ENCODE measurements around the gene ARMCX5. TPM values are rescaled to one million over a fixed set of nuclear protein-coding genes. Genes with fewer than 3 reads are reported as not detected.

ARMCX5 gene
- polyA plus RNA-seq, 3 donors, result 5.2 to 10.6 (median 5.4) TPM

DNA sequence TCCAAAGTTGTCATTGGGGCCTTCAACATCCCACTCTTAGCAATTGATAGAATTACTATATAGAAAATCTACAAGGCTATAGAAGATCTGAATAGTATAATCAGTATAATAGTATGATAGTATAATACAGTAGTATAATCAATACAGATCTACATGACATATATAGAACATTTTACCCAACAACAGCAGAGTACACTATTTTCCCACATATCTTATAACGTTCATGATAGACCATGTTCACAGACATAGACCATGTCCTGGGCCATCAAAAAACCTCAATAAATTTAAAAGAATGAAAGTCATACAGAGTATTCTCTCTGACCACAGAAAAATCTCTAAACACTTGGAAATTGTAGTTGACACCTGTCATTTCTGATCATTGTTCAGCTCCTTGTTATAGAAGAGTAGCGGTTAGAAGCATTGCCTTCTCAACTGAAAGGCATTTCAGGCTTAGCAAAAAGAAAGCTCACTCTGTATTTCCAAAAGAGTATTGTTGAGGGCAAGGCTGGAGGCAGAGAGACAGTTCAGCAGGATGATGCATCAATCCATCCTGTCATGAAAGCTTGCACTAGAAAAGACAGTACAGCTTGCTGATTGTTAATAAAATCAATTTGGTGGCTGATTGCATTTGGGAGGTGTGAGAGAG is 38.8 kb upstream of the ARMCX5 start:
- H3K9ac ChIP-seq (ENCODE audit: insufficient read depth, low read length, poor library complexity, severe bottlenecking), result no peak overlapping the region
- no peak for TF ChIP-seq CTCF (IDR thresholded peaks at IDR 0.05)
- peaks cover 0 to 2% (median 0%) of the 10 kb centered on the region in 7 donors for H3K9me3 Mint-ChIP-seq
- H3K9me3 ChIP-seq (replicated peaks in 1 of 2; ENCODE audit: control insufficient read depth in 1 of 2, insufficient read depth in 1 of 2, low read length in 2 of 2), result no peaks in the 10 kb centered on the region
- no peaks in the 10 kb centered on the region for H3K36me3 ChIP-seq (replicated peaks in 1 of 2; ENCODE audit: control insufficient read depth in 1 of 2, insufficient read depth in 2 of 2, low read length in 2 of 2)
- no peaks in the 10 kb centered on the region for H4K20me1 ChIP-seq (ENCODE audit: insufficient read depth, low read length)
- no peak overlapping the region for H3K27ac ChIP-seq (ENCODE audit: low read depth in 1 of 2, low read length in 2 of 2)
- no peaks in the 10 kb centered on the region for H3K4me1 Mint-ChIP-seq
- H3K27ac Mint-ChIP-seq, result peak overlapping the region in 1 of 7 donors; percentile 19
- no peaks in the 10 kb centered on the region for H3K79me2 ChIP-seq (ENCODE audit: insufficient read depth, low read length)
- H3K36me3 Mint-ChIP-seq, result no peaks in the 10 kb centered on the region
- no peak overlapping the region for H3K4me3 Mint-ChIP-seq
- no CpG with 5 or more reads among the region's 2 CpGs for WGBS (ENCODE audit: insufficient coverage)
- no peak for DNase-seq
- H3K4me3 ChIP-seq (replicated peaks in 1 of 3; ENCODE audit: low read depth in 2 of 3, low read length in 3 of 3), result no peak overlapping the region
- intact Hi-C loops (cut with micrococcal nuclease), result no loop called here
- peaks cover 3 to 8% (median 4%) of the 10 kb centered on the region in 3 donors for H3K27me3 Mint-ChIP-seq (ENCODE audit: low read depth in 3 of 3)
- H3K4me2 ChIP-seq (replicated peaks; ENCODE audit: extremely low read depth, low read length, poor library complexity, severe bottlenecking), result no peak overlapping the region
- H2AFZ ChIP-seq (ENCODE audit: insufficient read depth, low read depth, low read length, poor library complexity, severe bottlenecking), result no peak overlapping the region
- H3K4me1 ChIP-seq (ENCODE audit: control insufficient read depth in 1 of 2, insufficient read depth in 2 of 2, low read length in 2 of 2), result no peaks in the 10 kb centered on the region
- H3K27me3 ChIP-seq (ENCODE audit: control insufficient read depth in 2 of 2, insufficient read depth in 2 of 2, low read length in 2 of 2), result no peaks in the 10 kb centered on the region

DNA sequence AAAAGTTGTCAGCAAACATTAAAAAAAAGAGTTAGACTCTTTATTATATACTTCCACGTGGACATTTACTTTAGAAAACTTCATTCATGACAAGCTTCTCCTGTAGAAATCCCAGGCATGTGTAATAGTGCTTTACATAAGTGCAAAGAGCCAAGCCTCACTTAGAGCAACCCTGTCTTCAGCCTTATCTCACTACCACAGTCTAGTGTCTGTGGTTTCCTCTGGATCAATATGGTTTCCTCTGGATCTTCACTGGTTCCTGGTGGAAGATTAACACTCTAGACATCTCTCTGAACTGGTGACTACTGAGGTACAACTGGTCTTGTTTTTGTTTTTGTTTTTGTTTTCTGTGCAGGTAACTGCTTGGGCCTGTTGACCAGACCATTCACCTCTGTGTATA is 18.4 kb upstream of the ARMCX5 start:
- H3K9me3 Mint-ChIP-seq, result peaks cover 0 to 6% (median 2%) of the 10 kb centered on the region in 7 donors
- no peak for DNase-seq
- Histone ChIP-seq H3K4me1 (ENCODE audit: control insufficient read depth in 1 of 2, insufficient read depth in 2 of 2, low read length in 2 of 2) (no peaks in the 10 kb centered on the region), H3K36me3 (replicated peaks in 1 of 2; ENCODE audit: control insufficient read depth in 1 of 2, insufficient read depth in 2 of 2, low read length in 2 of 2) (no peaks in the 10 kb centered on the region), H3K9ac (ENCODE audit: insufficient read depth, low read length, poor library complexity, severe bottlenecking) (no peak overlapping the region), H3K27me3 (ENCODE audit: control insufficient read depth in 2 of 2, insufficient read depth in 2 of 2, low read length in 2 of 2) (no peaks in the 10 kb centered on the region), H3K79me2 (ENCODE audit: insufficient read depth, low read length) (no peaks in the 10 kb centered on the region), H3K4me3 (replicated peaks in 1 of 3; ENCODE audit: low read depth in 2 of 3, low read length in 3 of 3) (no peak overlapping the region), H3K27ac (ENCODE audit: low read depth in 1 of 2, low read length in 2 of 2) (no peak overlapping the region), H3K9me3 (replicated peaks in 1 of 2; ENCODE audit: control insufficient read depth in 1 of 2, insufficient read depth in 1 of 2, low read length in 2 of 2) (no peaks in the 10 kb centered on the region), H3K4me2 (replicated peaks; ENCODE audit: extremely low read depth, low read length, poor library complexity, severe bottlenecking) (no peak overlapping the region), H2AFZ (ENCODE audit: insufficient read depth, low read depth, low read length, poor library complexity, severe bottlenecking) (no peak overlapping the region), H4K20me1 (ENCODE audit: insufficient read depth, low read length) (no peaks in the 10 kb centered on the region)
- H3K36me3 Mint-ChIP-seq, result no peaks in the 10 kb centered on the region
- no peak for TF ChIP-seq CTCF (IDR thresholded peaks at IDR 0.05)
- H3K27me3 Mint-ChIP-seq (ENCODE audit: low read depth in 3 of 3), result no peaks in the 10 kb centered on the region
- H3K4me3 Mint-ChIP-seq, result no peak overlapping the region
- no CpG with 5 or more reads among the region's 1 CpG for WGBS (ENCODE audit: insufficient coverage)
- no peak overlapping the region for H3K27ac Mint-ChIP-seq
- no peaks in the 10 kb centered on the region for H3K4me1 Mint-ChIP-seq
- intact Hi-C loops (cut with micrococcal nuclease), result no loop called here
